RWPE1 (cell line): Measurements from ENCODE around the gene IMPA2.
A peak's percentile ranks its signal among the peaks of the same experiment; 100 is the strongest.

Source experiments
- CTCF ChIA-PET: fragments of 350-600 bp; sonication (Branson Sonifier 250); formaldehyde crosslinking; extraction: SDS; loops from one replicate; lab custom pipeline; 2021; lab: Yijun Ruan, JAX
- POLR2A ChIA-PET: fragments of 400-600 bp; formaldehyde crosslinking; extraction: SDS; loops from one replicate; lab custom pipeline; 2020; ENCODE audit warnings: antibody characterized with exemption; ENCODE audit not compliant: low non-redundant PET; lab: Yijun Ruan, JAX
- DNase-seq: peaks from one replicate; pipeline ENCODE4 v3.0.0; 2012; ENCODE audit warnings: low spot score
- H3K27ac ChIP-seq: fragments of 450-650 bp; 2 replicates; pipeline ENCODE4 v1.5.1; 2017
- CTCF ChIP-seq: fragments of 450-650 bp; conservative IDR thresholded peaks from 2 replicates; pipeline ENCODE4 v1.5.1; 2017; ENCODE audit warnings: low read depth, mild to moderate bottlenecking

The IMPA2 gene

GRCh38 chr18:11996190-11996754, 15.0 kb downstream of the IMPA2 start:
- TF ChIP-seq CTCF: no peak
- DNase-seq: no peak
- ChIA-PET CTCF (interaction anchor here (0.6 to 4.4 kb wide), 13 partner anchors 9 to 686 kb away, joined by 3 to 67 read pairs (median 4); no protein-coding TSS in a partner anchor), POLR2A (interaction anchor here (1.1 kb wide), 1 partner anchor 8 kb away, joined by 7 read pairs; no protein-coding TSS in a partner anchor)
- peak overlapping the region; percentile 75 for H3K27ac ChIP-seq

GRCh38 chr18:11996907-11997306, 15.6 kb downstream of the IMPA2 start:
- H3K27ac ChIP-seq: no peak overlapping the region; the same call in 1 of the 2 replicates
- ChIA-PET CTCF (interaction anchor here (1.0 to 2.0 kb wide), 3 partner anchors 26 to 59 kb away, joined by 3 to 12 read pairs (median 6); no protein-coding TSS in a partner anchor), POLR2A (no interaction called here)
- no peak for DNase-seq
- no peak for TF ChIP-seq CTCF

DNA sequence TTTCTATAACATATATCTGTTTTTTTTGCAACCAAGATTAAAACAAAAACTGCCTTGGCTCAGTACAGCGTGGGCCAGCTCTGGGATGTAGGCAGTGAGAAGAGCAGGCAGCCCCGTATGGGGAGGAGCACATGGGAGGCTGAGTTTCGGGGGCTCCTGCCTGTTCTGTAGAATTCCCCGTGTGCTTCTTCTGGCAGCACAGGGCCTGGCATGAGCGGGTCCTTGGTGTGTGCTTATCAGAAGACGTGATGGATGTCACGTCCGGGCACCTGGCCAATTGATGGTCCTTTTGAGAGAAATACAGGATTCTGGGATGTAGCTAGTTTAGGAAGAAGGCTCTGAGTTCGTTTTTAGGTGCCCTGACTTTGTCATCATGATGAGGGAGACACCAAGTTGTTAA, 16.2 kb downstream of the IMPA2 start:
- ChIA-PET POLR2A (no interaction called here), CTCF (interaction anchor here (1.0 to 1.4 kb wide), 2 partner anchors 59 to 60 kb away, joined by 4 to 6 read pairs; no protein-coding TSS in a partner anchor)
- no peak for DNase-seq
- H3K27ac ChIP-seq: peak overlapping the region; percentile 47
- no peak for TF ChIP-seq CTCF

DNA sequence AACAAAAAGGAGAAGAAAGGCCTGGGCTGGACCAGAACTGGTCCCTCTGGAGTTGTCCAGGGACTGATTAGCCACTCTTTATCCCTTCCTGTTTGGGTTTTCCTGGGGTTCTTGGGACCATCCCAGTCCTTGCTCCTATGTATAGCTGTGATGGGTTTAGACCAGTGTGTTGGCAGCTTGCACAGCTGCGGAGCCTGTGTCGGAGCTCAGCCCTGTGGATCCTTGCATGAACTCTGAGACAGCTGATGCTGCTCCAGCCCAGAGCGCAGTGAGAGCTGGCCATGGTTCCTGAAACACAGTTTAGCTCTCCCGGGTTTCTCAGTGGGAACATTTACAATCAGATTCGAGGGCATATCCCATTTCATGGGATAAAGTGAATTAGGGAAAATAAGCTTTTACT, 16.9 kb downstream of the IMPA2 start:
- no peak for TF ChIP-seq CTCF
- peak overlapping the region; percentile 47 for H3K27ac ChIP-seq
- ChIA-PET POLR2A (no interaction called here), CTCF (interaction anchor here (1.0 to 1.4 kb wide), 2 partner anchors 60 to 61 kb away, joined by 4 to 6 read pairs; no protein-coding TSS in a partner anchor)
- DNase-seq: no peak

- ChIA-PET CTCF (interaction anchor here (0.6 to 1.2 kb wide), 2 partner anchors 39 to 62 kb away, joined by 3 to 5 read pairs; no protein-coding TSS in a partner anchor), POLR2A (no interaction called here)
- TF ChIP-seq CTCF: no peak
- no peak for DNase-seq
- peak overlapping the region; percentile 31; the same call in 1 of the 2 replicates for H3K27ac ChIP-seq
These were observed 18.1 kb downstream of the IMPA2 start for GRCh38 chr18:11999429-11999828.

DNA sequence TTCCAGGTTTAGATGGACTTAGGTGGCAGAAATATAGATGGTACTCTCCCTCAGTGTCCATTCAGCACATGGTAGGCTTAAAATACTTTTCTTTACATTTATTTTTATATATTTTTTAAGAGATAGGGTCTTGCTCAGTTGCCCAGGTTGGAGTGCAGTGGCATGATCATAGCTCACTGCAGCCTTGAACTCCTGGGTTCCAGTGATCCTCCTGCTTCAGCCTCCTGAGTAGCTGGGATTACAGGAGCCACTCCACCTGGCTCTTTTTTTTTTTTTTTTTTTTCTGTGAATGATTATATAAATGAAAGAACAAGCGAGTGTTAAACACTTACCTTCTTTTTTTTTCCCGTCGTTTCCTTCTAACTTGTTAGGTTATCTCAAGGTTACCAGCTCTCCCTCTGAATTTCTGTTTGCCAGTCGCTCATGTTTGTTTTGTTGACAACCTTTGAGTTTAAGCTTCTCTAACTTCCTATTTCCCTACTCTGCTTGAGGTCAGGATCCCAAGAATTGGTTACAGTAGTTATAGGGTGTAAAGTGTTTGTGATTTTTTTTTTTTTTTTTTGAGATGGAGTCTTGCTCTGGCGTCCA, 18.9 kb downstream of the IMPA2 start:
- POLR2A ChIA-PET: no interaction called here
- no peak for DNase-seq
- no peak overlapping the region for H3K27ac ChIP-seq
- CTCF ChIA-PET: interaction anchor here (0.6 to 1.2 kb wide), 4 partner anchors 17 to 62 kb away, joined by 3 to 5 read pairs (median 3); no protein-coding TSS in a partner anchor
- TF ChIP-seq CTCF: no peak
